Astrocyte of the spinal cord (primary cell): Measurements from ENCODE around the gene GSTM3.
A peak's percentile ranks its signal among the peaks of the same experiment; 100 is the strongest.
"Not testable (repeated sequence)": the region's sequence is repeated elsewhere in the genome, so short reads cannot be mapped to it uniquely, and the experiment has no call there.

ENCODE experiments used
- DNase-seq: peaks from one replicate; pipeline ENCODE4 v3.0.0; 2011; ENCODE audit warnings: low read depth, low spot score
- H3K4me3 ChIP-seq: 2 replicates; pipeline ENCODE4 v1.5.1; 2011; ENCODE audit warnings: low read depth, mild to moderate bottlenecking, low read length, moderate library complexity
- in situ Hi-C: cut with HindIII; loops from 2 replicates; pipeline ENCODE4 v1.10.0; 2017; ENCODE audit warnings: low sequenced_read_pairs
- TF ChIP-seq, protein P1 (sequence below): IDR thresholded peaks from 2 replicates; pipeline ENCODE4 v1.5.1; 2012; ENCODE audit warnings: low read depth, mild to moderate bottlenecking, low read length, inconsistent platforms

GSTM3 gene

GRCh38 chr1:109750241-109750882, 9.5 kb upstream of the GSTM3 start:
- no peak overlapping the region for H3K4me3 ChIP-seq
- TF ChIP-seq, protein P1, sequence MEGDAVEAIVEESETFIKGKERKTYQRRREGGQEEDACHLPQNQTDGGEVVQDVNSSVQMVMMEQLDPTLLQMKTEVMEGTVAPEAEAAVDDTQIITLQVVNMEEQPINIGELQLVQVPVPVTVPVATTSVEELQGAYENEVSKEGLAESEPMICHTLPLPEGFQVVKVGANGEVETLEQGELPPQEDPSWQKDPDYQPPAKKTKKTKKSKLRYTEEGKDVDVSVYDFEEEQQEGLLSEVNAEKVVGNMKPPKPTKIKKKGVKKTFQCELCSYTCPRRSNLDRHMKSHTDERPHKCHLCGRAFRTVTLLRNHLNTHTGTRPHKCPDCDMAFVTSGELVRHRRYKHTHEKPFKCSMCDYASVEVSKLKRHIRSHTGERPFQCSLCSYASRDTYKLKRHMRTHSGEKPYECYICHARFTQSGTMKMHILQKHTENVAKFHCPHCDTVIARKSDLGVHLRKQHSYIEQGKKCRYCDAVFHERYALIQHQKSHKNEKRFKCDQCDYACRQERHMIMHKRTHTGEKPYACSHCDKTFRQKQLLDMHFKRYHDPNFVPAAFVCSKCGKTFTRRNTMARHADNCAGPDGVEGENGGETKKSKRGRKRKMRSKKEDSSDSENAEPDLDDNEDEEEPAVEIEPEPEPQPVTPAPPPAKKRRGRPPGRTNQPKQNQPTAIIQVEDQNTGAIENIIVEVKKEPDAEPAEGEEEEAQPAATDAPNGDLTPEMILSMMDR, result no peak
- in situ Hi-C loops, result no loop called here
- no peak for DNase-seq

DNA sequence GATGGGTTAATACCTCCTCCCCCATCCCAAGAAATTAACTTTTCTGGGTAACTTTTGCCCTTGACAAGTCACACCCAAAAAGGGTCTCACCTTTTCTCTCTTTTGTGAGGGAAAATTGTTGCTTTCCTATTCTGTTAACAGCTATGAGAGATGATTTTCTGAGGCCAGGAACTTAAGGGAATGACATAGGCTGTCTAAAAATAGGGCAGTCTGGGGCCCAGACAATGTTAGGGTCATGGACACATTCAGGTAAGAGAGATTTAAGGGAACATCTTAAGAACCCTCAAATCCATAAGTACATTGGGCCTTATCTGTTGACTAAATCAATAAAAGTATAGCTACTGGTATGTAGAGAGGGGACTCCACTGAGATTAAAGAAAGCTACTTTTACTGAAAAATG, 8.4 kb upstream of the GSTM3 start:
- in situ Hi-C loops, result no loop called here
- TF ChIP-seq, protein P1, result no peak
- H3K4me3 ChIP-seq, result no peak overlapping the region
- no peak for DNase-seq

- in situ Hi-C loops, DNase-seq, H3K4me3 ChIP-seq: not testable (repeated sequence)
Measured at GRCh38 chr1:109748311-109748710, 7.5 kb upstream of the GSTM3 start.

DNA sequence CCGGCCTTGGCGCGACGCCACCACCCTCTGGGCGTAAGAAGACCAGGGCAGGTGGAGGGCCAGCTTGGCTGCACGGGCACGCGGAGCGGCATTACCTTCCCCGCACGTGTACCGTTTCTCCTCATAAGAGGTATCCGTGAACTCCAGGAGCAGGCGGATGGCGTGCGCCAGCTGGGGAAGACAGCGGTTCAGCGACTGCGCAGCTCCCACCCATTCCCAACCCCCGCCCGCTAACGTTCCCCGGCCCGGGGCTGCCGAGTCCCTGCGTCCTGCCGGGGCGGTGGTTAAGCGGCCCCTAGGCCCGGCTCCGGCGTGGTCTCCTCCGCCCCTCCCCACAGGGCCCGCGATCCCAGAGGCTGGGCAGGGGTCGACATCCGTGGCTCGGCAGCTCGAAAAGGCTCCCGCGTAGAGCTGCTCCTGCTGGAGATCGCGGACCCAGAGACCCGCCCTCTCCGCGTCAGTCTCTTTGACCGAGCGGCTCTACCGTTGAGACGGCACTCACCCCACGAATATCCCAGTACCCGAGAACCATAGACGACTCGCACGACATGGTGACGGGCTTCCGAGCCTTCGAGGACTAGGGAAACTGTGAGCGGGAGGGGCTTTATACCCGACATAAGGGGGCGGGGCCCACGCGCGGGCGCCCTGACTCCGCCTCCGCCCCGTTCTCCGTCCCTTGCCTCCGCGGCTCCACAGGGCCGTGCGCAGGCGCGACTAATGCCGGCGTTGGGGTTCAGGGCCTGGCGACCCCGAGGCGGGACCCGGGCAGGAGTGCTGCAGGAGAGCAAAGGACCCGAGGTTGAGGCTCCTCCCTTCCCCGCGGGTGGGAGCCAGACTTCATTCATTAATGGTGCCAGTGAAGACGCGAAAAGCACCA, 862 bp downstream of the GSTM3 start:
- peak overlapping the region; percentile 72 for H3K4me3 ChIP-seq
- in situ Hi-C loops, result no loop called here
- TF ChIP-seq, protein P1, result no peak
- peak; percentile 62 for DNase-seq

DNA sequence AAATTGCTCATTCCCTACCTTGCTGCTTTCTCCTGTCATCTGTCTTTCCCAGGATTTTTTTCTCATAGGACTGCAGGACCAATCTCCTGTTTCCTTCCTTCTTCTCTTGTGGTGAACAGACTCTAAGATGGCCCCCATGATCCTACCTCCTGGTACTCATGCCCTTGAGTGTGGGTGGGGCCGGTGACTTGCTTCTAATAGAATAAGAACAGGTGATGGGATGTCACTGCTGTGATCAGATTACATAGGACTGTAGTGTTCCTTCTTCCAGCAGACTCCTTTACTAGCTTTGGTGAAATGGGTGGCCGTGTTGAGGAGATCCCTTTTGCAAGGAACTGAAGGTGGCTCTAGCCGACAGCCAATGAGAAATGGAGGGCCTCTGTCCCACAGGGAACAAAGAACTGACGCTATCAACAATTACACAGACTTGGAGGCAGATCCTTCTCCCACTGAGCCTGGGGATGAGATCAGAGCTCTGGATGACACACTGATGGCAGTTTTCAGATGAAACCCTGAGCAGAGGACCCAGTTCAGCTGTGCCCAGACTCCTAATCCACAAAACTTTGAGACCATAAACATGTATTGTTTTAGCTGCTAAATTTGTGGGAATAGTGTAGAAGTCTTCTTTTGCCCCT, 7.5 kb downstream of the GSTM3 start:
- TF ChIP-seq, protein P1, result no peak
- in situ Hi-C loops, result no loop called here
- DNase-seq, result no peak
- no peak overlapping the region for H3K4me3 ChIP-seq

DNA sequence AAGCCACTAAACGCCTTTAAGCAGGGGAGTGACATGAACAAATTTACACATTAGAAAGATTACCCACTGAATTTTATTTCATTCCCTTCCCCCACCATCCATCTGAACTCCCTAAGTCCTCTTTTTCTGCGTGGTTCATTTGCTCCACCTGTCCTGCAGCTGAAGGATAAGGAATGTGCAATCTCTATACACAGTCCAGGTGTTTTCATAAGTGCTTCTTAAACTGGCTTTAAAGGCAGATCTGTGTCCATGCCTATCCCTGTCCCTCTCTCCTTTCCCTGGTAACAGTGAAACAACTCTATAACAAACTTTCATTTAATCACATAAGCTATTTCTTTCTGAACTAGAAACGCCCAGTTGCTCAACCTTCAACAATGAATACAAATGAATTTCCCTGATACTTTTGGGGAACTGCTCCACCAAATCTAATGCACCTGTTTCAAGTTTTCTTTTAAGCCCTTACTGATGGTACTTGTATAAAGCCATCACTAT, 8.4 kb downstream of the GSTM3 start:
- DNase-seq, result no peak
- H3K4me3 ChIP-seq, result no peak overlapping the region
- in situ Hi-C loops, result no loop called here
- TF ChIP-seq, protein P1, result no peak
